GM19328 (cell line): Measurements from ENCODE around the gene NOXRED1.

Experiments
- ATAC-seq: cut with Tn5 transposase; IDR thresholded peaks from one replicate; pipeline ENCODE4 v1.9.1; 2021; ENCODE audit warnings: mild to moderate bottlenecking, moderate library complexity; ENCODE audit not compliant: unreplicated experiment

Gene NOXRED1

DNA sequence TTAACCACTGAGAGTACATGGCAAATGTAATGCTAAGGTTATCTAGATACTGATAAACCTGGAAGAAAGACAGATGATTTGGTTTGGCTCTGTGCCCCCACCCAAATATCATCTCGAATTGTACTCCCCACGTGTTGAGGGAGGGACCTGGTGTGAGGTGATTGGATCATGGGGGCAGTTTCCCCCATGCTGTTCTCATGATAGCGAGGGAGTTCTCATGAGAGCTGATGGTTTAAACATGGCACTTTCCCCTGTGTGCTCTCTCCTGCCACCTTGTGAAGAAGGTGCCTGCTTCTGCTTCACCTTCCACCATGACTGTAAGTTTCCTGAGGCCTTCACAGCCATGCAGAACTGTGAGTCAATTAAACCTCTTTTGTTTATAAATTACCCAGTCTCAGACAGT lies 14.2 kb downstream of the NOXRED1 start:
- ATAC-seq, result no peak

GRCh38 chr14:77407158-77407557 lies 16.2 kb downstream of the NOXRED1 start:
- no peak for ATAC-seq

GRCh38 chr14:77406718-77407117 lies 16.6 kb downstream of the NOXRED1 start:
- no peak for ATAC-seq

GRCh38 chr14:77406086-77406485 lies 17.2 kb downstream of the NOXRED1 start:
- ATAC-seq, result no peak

GRCh38 chr14:77403768-77404167 lies 19.6 kb downstream of the NOXRED1 start:
- no peak for ATAC-seq

DNA sequence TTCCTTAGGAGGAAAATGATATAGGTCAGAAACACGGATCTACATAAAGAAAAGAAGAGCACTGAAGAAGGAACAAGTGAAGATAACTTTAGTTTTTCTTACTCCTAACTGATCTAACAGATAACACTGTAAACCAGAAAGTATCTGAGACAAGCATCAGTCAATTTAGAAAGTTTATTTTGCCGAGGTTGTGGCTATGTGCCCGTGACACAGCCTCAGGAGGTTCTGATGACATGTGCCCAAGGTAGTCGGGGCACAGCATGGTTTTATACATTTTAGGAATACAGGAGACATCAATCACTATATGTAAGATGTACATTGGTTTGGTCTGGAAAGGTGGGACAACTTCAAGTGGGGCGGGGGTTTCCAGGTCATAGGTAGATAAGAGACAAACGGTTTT lies 23.1 kb downstream of the NOXRED1 start:
- no peak for ATAC-seq

DNA sequence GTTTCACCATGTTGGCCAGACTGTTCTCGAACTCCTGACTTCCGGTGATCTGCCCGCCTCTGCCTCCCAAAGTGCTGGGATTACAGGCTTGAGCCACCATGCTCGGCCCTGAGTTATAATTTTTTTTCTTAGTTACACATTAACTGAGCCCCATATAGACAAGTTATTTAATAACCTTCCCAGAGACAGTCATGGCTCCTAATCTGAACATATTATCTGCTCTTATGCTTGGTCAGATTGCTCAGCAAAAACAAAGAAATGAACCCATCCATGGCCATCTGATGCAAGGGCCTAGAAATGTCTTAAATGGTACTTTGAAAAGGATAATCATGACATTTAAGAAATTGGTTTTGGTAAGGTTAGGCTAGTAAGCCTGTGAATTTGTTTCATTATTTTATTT lies 33.1 kb downstream of the NOXRED1 start:
- ATAC-seq, result no peak

DNA sequence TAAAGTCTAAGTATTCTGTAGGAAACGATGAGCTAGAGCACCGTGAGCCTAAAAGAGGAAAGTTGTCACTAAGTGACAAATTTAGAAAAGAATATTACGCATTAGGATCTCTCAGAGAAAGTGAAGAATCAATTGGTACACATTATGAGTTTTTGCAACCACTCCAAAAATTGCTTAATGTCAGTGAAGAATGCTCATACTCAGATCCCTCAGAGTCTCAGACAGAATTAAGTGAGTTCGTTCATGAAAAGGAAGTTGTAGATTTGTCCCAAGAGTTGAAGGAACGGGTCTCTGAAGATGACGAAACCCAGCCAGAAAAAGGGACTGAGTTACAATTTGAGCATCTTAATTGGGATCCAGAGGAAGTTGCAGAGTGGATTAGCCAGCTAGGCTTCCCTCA lies 44.6 kb downstream of the NOXRED1 start:
- no peak for ATAC-seq

GRCh38 chr14:77377502-77377844 lies 45.9 kb downstream of the NOXRED1 start:
- no peak for ATAC-seq

GRCh38 chr14:77376771-77377501 lies 46.4 kb downstream of the NOXRED1 start, which contains the start of the genes SAMD15 and TMED8:
Gene SAMD15, plus strand, starts transcription at chr14:77377379. Its CDS starts 40 bp downstream, at chr14:77377419.
Gene TMED8, minus strand, starts transcription at chr14:77377094. Its CDS starts 41 bp downstream, at chr14:77377053.
- peak; percentile 80 for ATAC-seq

- ATAC-seq, result peak; percentile 11
Observed at GRCh38 chr14:77375973-77376770, 47.2 kb downstream of the NOXRED1 start.

DNA sequence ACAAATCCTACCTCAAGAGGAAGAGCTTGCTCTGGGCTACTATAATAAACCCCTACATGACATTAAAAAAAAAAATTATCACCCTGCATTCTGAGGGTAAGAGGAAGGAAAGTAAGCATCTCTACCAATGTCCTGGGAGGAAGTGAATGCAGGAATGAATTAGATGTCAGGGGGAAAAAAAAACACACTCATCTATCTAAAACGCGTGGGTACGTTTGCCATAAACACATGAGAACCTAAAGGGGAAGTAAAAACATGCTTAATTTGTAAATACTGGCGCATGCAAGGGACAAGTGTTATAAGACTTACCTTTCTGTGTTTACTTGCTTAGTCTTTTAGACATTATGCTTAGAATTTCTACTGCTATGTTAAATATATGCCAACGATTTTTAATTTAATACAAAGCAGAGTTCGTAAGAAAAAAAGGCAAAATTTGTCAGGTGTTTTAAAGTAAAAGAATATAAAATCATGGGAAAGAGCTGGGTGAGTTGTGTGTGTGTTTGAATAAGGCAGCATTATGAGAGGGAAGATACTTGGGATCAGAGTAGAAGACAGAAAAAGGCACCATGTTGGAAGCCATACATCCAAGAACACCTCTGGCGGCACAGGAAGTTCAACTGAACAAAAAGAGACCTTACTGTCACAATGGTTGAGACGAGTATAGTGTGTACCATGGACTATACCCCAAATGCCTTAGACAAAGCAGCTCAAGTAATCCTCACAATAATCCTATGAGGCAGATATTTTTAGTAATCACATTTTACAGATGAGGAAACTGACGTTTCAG lies 48.0 kb downstream of the NOXRED1 start:
- no peak for ATAC-seq

DNA sequence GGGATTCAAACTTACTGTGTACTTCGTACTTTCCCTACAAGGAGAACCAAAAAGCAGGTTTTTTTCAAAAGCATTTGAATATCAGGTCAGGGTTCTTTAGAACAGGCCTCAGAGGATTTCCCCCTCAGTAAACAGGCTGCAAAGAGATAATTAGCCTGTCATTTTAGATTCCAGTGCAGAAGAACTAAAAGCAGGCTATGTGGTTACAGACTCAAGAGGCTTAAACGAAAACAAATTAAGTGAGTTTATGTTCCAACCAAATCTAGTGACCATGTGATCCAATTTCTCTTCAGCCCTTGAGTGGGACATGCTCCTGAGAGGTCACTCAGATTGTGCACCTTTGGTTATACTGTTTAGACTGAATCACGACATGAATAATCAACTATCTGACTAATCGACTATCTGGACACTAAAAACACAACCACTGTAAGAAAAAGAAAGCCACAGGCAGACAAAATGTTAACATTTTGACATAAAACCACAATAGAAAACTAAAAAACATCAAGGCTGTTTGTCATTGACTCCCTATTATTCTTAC lies 51.0 kb downstream of the NOXRED1 start:
- ATAC-seq, result no peak

DNA sequence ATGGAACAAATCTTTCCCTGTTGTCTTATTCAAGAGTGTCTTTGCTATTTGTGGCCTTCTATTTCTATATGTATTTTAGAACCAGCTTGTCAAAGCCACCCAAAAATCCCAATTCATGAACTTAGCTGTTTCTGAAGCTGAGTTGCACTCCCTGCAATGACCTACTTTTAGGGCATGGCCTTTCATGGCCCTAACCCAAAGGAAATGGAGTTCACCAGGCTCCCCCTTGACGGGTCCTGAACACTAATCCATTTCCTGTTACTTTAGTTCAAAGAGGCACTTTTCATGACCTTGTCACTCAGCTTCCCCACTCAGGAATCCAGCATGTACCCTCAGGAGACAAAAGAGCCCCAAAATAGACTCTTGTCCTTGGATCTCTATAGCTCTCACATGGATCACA lies 54.0 kb downstream of the NOXRED1 start:
- ATAC-seq, result no peak

- ATAC-seq, result no peak
Observed at GRCh38 chr14:77364146-77364545, 59.2 kb downstream of the NOXRED1 start.

DNA sequence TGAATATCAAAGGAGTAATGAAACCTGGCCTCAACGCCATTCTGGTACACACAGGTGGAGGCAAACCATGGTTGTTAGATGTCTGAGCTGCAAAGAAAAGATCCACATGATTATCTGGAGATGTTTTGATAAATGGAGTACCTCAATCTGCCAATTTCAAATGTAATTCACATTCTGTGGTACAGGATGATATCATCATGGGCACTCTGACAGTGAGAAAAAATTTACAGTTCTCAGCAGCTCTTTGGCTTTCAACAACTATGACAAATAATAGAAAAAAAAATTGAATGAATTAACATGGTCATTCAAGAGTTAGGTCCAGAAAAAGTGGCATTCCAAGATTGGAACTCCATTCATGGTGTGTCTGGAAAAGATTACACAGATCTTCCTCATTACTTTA lies 63.7 kb downstream of the NOXRED1 start:
- no peak for ATAC-seq

DNA sequence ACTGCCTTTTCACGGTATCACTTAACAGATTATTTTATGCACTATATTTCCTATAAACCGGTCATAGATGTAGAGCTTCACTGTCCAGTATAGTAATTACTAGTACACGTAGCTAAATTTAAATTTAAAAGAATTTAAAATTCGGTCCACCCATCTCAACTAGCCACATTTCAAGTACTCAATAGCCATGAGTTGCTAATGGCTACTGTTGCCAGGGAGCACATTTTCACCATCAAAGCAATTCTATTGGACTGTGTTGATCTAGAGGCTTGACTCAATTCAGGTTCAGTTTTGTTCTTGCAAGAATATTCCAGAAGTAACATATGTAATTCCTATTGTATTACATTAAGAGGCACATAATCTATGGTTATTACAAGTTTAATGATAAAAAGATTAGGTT lies 66.4 kb downstream of the NOXRED1 start:
- ATAC-seq, result no peak

GRCh38 chr14:77355811-77356210 lies 67.5 kb downstream of the NOXRED1 start:
- no peak for ATAC-seq

DNA sequence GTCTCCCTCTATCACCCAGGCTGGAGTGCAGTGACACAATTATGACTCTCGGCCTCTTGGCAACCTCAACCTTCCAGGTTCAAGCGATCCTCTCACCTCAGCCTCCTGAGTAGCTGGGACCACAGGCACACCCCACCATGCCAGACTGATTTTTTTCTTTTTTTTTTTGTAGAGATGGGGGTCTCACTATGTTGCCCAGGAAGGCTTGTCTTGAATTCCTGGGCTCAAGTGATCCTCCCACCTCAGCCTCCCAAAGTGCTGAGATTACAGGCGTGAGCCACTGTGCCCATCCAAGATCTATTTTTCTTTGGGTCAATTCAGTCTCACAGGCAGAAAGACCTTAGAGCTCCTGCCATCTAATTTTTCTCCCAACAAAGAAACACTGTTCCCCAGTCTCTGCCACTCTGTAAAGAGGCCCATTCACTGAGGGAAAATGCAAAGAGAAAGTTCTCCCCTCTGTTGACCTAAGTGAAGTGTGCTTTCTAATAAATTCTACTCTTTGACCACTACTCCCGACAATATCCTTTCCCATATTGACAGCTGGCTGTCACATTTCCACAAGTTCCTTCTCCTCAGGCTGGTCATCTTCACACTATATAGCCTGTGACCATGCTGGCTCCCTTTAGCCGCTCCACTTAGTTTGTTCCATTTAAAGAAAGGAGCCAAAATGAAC lies 69.7 kb downstream of the NOXRED1 start:
- no peak for ATAC-seq

GRCh38 chr14:77347751-77348150 lies 75.6 kb downstream of the NOXRED1 start:
- ATAC-seq, result no peak

DNA sequence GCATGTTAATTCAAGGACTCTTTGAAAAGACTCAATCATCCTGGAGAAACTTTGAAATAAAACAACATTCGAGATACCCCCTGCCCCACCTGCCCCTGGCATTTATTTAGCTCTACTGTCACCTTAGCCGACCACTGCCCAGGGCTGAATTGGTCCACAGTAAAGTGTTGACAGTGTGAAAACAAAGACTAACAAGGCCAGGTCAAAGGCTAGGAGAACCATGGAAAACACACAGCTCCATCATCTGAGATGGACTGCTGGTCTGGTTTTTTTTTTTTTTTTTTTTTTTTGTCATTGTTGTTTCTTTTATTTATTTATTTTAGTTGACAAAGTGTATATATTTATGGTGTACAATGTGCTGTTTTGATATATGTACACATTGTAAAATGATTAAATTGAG lies 76.8 kb downstream of the NOXRED1 start:
- no peak for ATAC-seq
